ENCODE measurements around the gene ARHGAP29.

ARHGAP29 gene

GRCh38 chr1:94281361-94282142 is 44.2 kb upstream of the ARHGAP29 start:
- no peak for DNase-seq (ENCODE audit: extremely low read depth, low read depth)
- TF ChIP-seq CTCF (IDR thresholded peaks at IDR 0.05; ENCODE audit: low read depth, low read length), result no peak

- no peak for DNase-seq (ENCODE audit: extremely low read depth, low read depth)
- TF ChIP-seq CTCF (IDR thresholded peaks at IDR 0.05; ENCODE audit: low read depth, low read length), result no peak
Observed at GRCh38 chr1:94280541-94280940, 43.2 kb upstream of the ARHGAP29 start.

GRCh38 chr1:94279462-94279861 is 42.1 kb upstream of the ARHGAP29 start:
- TF ChIP-seq CTCF (IDR thresholded peaks at IDR 0.05; ENCODE audit: low read depth, low read length), result no peak
- no peak for DNase-seq (ENCODE audit: extremely low read depth, low read depth)

- no peak for DNase-seq (ENCODE audit: extremely low read depth, low read depth)
- TF ChIP-seq CTCF (IDR thresholded peaks at IDR 0.05; ENCODE audit: low read depth, low read length), result no peak
Observed at GRCh38 chr1:94279038-94279437, 41.7 kb upstream of the ARHGAP29 start.

- no peak for DNase-seq (ENCODE audit: extremely low read depth, low read depth)
- TF ChIP-seq CTCF (IDR thresholded peaks at IDR 0.05; ENCODE audit: low read depth, low read length), result no peak
Observed at GRCh38 chr1:94276988-94277434, 39.6 kb upstream of the ARHGAP29 start.

- no peak for DNase-seq (ENCODE audit: extremely low read depth, low read depth)
- TF ChIP-seq CTCF (IDR thresholded peaks at IDR 0.05; ENCODE audit: low read depth, low read length), result no peak
Observed at GRCh38 chr1:94275083-94275482, 37.7 kb upstream of the ARHGAP29 start.

- DNase-seq (ENCODE audit: extremely low read depth, low read depth), result no peak
- TF ChIP-seq CTCF (IDR thresholded peaks at IDR 0.05; ENCODE audit: low read depth, low read length), result no peak
Observed at GRCh38 chr1:94274561-94274960, 37.2 kb upstream of the ARHGAP29 start.
